OCI-LY1 (cell line): ENCODE data around the gene RIN3.

Source experiments
- H2AFZ ChIP-seq: fragments of 200-600 bp; sonication (generic), shearing (Covaris generic); 2 replicates; pipeline ENCODE4 v1.6.0; 2014; ENCODE audit warnings: antibody characterized with exemption, mild to moderate bottlenecking, low read length
- H3F3A ChIP-seq: fragments of 200-600 bp; sonication (generic), shearing (Covaris generic); 2 replicates; pipeline ENCODE4 v1.6.0; 2014; ENCODE audit warnings: mild to moderate bottlenecking, antibody characterized with exemption, low read length, moderate library complexity; ENCODE audit not compliant: insufficient read depth
- H3K27ac ChIP-seq: fragments of 200-600 bp; sonication (generic); 2 replicates; pipeline ENCODE4 v1.5.1; 2014; ENCODE audit warnings: low read length, mixed run types, mild to moderate bottlenecking, low read depth; ENCODE audit not compliant: poor library complexity, severe bottlenecking
- H3K27me3 ChIP-seq: fragments of 200-600 bp; sonication (generic); 2 replicates; pipeline ENCODE4 v1.6.0; 2014; ENCODE audit warnings: antibody characterized with exemption, mild to moderate bottlenecking, low read length, moderate library complexity; ENCODE audit not compliant: insufficient read depth
- H3K36me3 ChIP-seq: fragments of 200-600 bp; sonication (generic); 2 replicates; pipeline ENCODE4 v1.6.1; 2014; ENCODE audit warnings: mild to moderate bottlenecking, antibody characterized with exemption, low read length, moderate library complexity, mixed read lengths; ENCODE audit not compliant: insufficient read depth
- H3K4me1 ChIP-seq: fragments of 200-600 bp; sonication (generic); 2 replicates; pipeline ENCODE4 v1.5.1; 2014; ENCODE audit warnings: mild to moderate bottlenecking, low read length, moderate library complexity; ENCODE audit not compliant: insufficient read depth, severe bottlenecking
- H3K4me2 ChIP-seq: fragments of 200-600 bp; sonication (generic), shearing (Covaris generic); 2 replicates; pipeline ENCODE4 v1.6.1; 2014; ENCODE audit warnings: low read length
- H3K4me3 ChIP-seq: fragments of 200-600 bp; sonication (generic); 2 replicates; pipeline ENCODE4 v1.5.1; 2014; ENCODE audit warnings: low read length, low read depth, mild to moderate bottlenecking, mixed read lengths; ENCODE audit not compliant: poor library complexity, severe bottlenecking
- H3K79me2 ChIP-seq: fragments of 200-600 bp; shearing (Covaris generic); 2 replicates; pipeline ENCODE4 v1.6.1; 2016; ENCODE audit warnings: mixed run types, low read length, mixed read lengths; ENCODE audit not compliant: insufficient read depth
- H3K9ac ChIP-seq: fragments of 200-600 bp; sonication (generic), shearing (Covaris generic); 2 replicates; pipeline ENCODE4 v1.6.1; 2014; ENCODE audit warnings: mild to moderate bottlenecking, low read length, mixed read lengths
- H3K9me2 ChIP-seq: fragments of 200-600 bp; sonication (generic), shearing (Covaris generic); 2 replicates; pipeline ENCODE4 v1.6.1; 2014; ENCODE audit warnings: low read depth, mild to moderate bottlenecking, low read length, mixed read lengths
- H3K9me3 ChIP-seq: fragments of 200-600 bp; shearing (Covaris generic); 2 replicates; pipeline ENCODE4 v1.6.1; 2014; ENCODE audit warnings: low read length, mixed read lengths
- H4K20me1 ChIP-seq: fragments of 200-600 bp; sonication (generic), shearing (Covaris generic); 2 replicates; pipeline ENCODE4 v1.6.0; 2016; ENCODE audit warnings: mild to moderate bottlenecking, low read length; ENCODE audit not compliant: insufficient read depth
- CTCF ChIP-seq: fragments of 200-600 bp; sonication (generic), shearing (Covaris generic); IDR thresholded peaks from 2 replicates; pipeline ENCODE4 v1.5.1; 2017; ENCODE audit warnings: mild to moderate bottlenecking, antibody characterized with exemption, low read length, moderate library complexity, mixed read lengths
- EZH2 ChIP-seq: fragments of 200-600 bp; sonication (generic), shearing (Covaris generic); IDR thresholded peaks from 2 replicates; pipeline ENCODE4 v1.8.0; 2017; ENCODE audit warnings: borderline replicate concordance, mixed run types, mild to moderate bottlenecking, antibody characterized with exemption, low read length, moderate library complexity, mixed read lengths

Gene RIN3

DNA sequence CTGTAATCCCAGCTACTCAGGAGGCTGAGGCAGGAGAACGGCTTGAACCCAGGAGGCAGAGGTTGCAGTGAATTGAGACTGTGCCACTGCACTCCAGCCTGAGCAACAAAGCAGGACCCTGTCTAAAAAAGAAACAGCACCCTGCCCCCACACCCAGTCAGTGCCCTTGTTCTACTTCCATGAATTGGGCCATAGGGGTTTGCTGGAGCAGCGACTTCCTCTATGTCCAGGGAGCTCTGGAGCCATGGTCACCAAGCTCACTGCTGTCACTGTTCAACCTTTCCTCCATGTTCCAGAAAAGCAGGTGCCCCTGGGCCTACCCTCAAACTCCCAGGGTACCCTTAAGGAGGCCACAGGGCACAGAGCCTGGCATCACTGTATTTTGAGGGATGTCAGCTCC is 116.8 kb downstream of the RIN3 start:
- Histone ChIP-seq H3K27ac (no peak overlapping the region), H3K4me1 (no peaks in the 10 kb centered on the region), H3K27me3 (peaks cover 8% of the 10 kb centered on the region; the same call in 1 of the 2 replicates), H3K9me2 (no peaks in the 10 kb centered on the region), H3K4me3 (no peak overlapping the region), H3K9me3 (no peaks in the 10 kb centered on the region), H3K79me2 (no peaks in the 10 kb centered on the region), H3K36me3 (no peaks in the 10 kb centered on the region), H3F3A (no peaks in the 10 kb centered on the region), H4K20me1 (no peaks in the 10 kb centered on the region), H2AFZ (no peak overlapping the region), H3K4me2 (no peak overlapping the region), H3K9ac (no peak overlapping the region)
- TF ChIP-seq EZH2 (no peak), CTCF (no peak)

GRCh38 chr14:92631098-92631497 is 117.5 kb downstream of the RIN3 start:
- Histone ChIP-seq H3K4me1 (no peaks in the 10 kb centered on the region), H3K27ac (no peak overlapping the region), H3K4me2 (no peak overlapping the region)

DNA sequence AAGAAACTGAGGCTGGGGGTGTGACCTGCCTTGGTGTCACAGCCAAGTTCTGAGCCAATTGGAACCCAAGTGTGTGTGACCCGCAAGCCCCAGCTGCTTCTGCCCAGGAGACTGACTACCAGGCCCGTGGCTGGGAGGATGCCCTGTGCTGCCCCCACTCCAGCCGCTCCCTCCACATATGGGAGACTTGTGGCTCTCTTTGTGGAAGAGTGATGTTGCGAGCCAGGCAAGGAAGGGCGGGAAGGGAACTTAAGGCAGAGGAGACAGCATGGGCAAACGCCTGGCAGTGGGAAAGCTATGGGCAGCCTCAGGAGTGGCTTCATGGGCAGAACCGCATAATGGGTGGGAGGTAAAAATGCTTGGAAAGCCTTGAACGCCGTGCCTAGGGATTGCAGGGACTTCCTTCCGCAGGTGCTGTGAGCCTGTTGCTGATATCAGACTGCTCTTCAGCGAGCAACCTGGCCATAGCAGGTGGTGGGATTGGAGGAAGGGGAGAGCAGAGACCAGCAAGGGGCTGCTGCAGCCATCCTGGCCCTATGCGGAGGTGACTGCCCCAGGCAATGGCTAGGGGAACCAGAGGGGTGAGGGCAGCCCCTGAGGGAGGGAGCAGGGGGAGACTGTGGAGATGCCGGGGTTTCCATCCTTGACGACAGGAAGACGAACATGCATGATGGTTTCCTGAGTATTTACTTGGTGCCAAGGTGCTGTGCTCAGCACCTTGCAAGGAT is 119.1 kb downstream of the RIN3 start:
- H4K20me1 ChIP-seq, result no peaks in the 10 kb centered on the region
- no peaks in the 10 kb centered on the region for H3K36me3 ChIP-seq
- no peak overlapping the region for H2AFZ ChIP-seq
- peaks cover 4% of the 10 kb centered on the region; the same call in 1 of the 2 replicates for H3K27me3 ChIP-seq
- H3K9ac ChIP-seq, result no peak overlapping the region
- no peaks in the 10 kb centered on the region for H3K9me3 ChIP-seq
- no peaks in the 10 kb centered on the region for H3K4me1 ChIP-seq
- no peaks in the 10 kb centered on the region for H3K9me2 ChIP-seq
- H3K79me2 ChIP-seq, result no peaks in the 10 kb centered on the region
- H3F3A ChIP-seq, result no peaks in the 10 kb centered on the region
- TF ChIP-seq CTCF, result no peak
- no peak for TF ChIP-seq EZH2
- no peak overlapping the region for H3K4me2 ChIP-seq
- H3K4me3 ChIP-seq, result no peak overlapping the region
- H3K27ac ChIP-seq, result no peak overlapping the region

More at GRCh38 chr14:92631098-92631497, 117.5 kb downstream of the RIN3 start:
- peaks cover 8% of the 10 kb centered on the region; the same call in 1 of the 2 replicates for H3K27me3 ChIP-seq
- no peaks in the 10 kb centered on the region for H3K36me3 ChIP-seq
- TF ChIP-seq EZH2 (no peak), CTCF (no peak)
- no peaks in the 10 kb centered on the region for H3F3A ChIP-seq
- H3K9ac ChIP-seq, result no peak overlapping the region
- no peaks in the 10 kb centered on the region for H3K9me2 ChIP-seq
- H4K20me1 ChIP-seq, result no peaks in the 10 kb centered on the region
- no peak overlapping the region for H2AFZ ChIP-seq
- no peaks in the 10 kb centered on the region for H3K79me2 ChIP-seq
- H3K9me3 ChIP-seq, result no peaks in the 10 kb centered on the region
- no peak overlapping the region for H3K4me3 ChIP-seq
